Endothelial cell of umbilical vein (primary cell): ENCODE results near the gene CYP20A1.

ENCODE experiments used
- EZH2 ChIP-seq: IDR thresholded peaks from 2 replicates; pipeline ENCODE4 v1.6.1; 2012; ENCODE audit warnings: borderline replicate concordance, low read depth, mild to moderate bottlenecking, moderate library complexity, low read length, inconsistent platforms; ENCODE audit not compliant: severe bottlenecking
- FOS ChIP-seq: IDR thresholded peaks from 2 replicates; pipeline ENCODE4 v1.6.1; 2011; ENCODE audit warnings: mild to moderate bottlenecking, low read length, moderate library complexity, borderline replicate concordance; ENCODE audit not compliant: insufficient read depth
- MYC ChIP-seq: IDR thresholded peaks from one replicate; pipeline ENCODE4 v1.6.1; 2011; ENCODE audit warnings: mild to moderate bottlenecking, low read depth, low read length
- POLR2A ChIP-seq: IDR thresholded peaks from 2 replicates; pipeline ENCODE4 v1.6.1; 2012; ENCODE audit warnings: low read depth, mild to moderate bottlenecking, control low read depth, low read length
- POLR2AphosphoS5 ChIP-seq: IDR thresholded peaks from 2 replicates; pipeline ENCODE4 v1.6.1; 2012; ENCODE audit warnings: low read depth, mild to moderate bottlenecking, control low read depth, low read length, moderate library complexity; ENCODE audit not compliant: insufficient read depth
- TF ChIP-seq, protein P1 (sequence below), 2 donors: IDR thresholded peaks; 1 replicate in 1 of 2; 2 replicates in 1 of 2; pipeline ENCODE4 v1.5.1; 2011; ENCODE audit warnings: low read length in 2 of 2, mild to moderate bottlenecking in 2 of 2, moderate library complexity in 2 of 2, control low read depth in 1 of 2, inconsistent platforms in 1 of 2, low read depth in 1 of 2; ENCODE audit not compliant: insufficient read depth in 1 of 2; ENCODE audit errors: extremely low read depth in 1 of 2
- TF ChIP-seq, protein P2 (sequence below): IDR thresholded peaks from 2 replicates; pipeline ENCODE4 v1.6.1; 2011; ENCODE audit not compliant: insufficient read depth, insufficient read length

DNA sequence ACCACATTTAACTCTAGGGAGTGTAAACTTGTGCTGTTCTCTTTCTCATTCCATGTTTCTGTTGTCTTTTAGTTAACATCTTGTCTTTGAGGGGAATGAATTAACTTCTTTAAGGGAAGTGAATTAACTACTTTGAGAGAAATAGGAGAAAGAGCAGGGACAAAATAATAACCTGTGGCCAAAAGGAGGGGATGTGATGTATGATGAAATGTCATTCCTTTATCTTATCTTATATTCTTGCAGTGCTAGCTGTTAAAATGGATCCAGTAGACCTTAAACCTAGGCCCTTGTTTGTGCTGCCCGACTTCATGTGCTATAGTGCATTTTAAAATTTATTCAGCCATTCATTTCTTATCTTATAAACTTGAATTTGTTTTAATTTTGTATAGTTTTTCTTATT is 107.8 kb downstream of the CYP20A1 start:
- TF ChIP-seq, protein P1, sequence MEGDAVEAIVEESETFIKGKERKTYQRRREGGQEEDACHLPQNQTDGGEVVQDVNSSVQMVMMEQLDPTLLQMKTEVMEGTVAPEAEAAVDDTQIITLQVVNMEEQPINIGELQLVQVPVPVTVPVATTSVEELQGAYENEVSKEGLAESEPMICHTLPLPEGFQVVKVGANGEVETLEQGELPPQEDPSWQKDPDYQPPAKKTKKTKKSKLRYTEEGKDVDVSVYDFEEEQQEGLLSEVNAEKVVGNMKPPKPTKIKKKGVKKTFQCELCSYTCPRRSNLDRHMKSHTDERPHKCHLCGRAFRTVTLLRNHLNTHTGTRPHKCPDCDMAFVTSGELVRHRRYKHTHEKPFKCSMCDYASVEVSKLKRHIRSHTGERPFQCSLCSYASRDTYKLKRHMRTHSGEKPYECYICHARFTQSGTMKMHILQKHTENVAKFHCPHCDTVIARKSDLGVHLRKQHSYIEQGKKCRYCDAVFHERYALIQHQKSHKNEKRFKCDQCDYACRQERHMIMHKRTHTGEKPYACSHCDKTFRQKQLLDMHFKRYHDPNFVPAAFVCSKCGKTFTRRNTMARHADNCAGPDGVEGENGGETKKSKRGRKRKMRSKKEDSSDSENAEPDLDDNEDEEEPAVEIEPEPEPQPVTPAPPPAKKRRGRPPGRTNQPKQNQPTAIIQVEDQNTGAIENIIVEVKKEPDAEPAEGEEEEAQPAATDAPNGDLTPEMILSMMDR (IDR thresholded peaks at IDR 0.05; ENCODE audit: extremely low read depth in 1 of 2, insufficient read depth in 1 of 2, low read depth in 1 of 2, low read length in 2 of 2), result no peak
- TF ChIP-seq MYC (no peak), POLR2A (no peak), POLR2AphosphoS5 (no peak), FOS (no peak), EZH2 (no peak)
- TF ChIP-seq, protein P2, sequence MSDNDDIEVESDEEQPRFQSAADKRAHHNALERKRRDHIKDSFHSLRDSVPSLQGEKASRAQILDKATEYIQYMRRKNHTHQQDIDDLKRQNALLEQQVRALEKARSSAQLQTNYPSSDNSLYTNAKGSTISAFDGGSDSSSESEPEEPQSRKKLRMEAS, result no peak
